CD14-positive monocyte (primary cell): ENCODE results near the gene ENTPD2. TPM values are rescaled to one million over a fixed set of nuclear protein-coding genes. Genes with fewer than 3 reads are reported as not detected.

Source experiments
- DNase-seq, 3 donors: peaks; one replicate each; pipeline ENCODE4 v3.0.0-alpha.2; 2011 to 2022
- H2AFZ ChIP-seq: 2 replicates; pipeline ENCODE4 v1.6.0; 2012; ENCODE audit warnings: mild to moderate bottlenecking, low read depth, low read length, inconsistent platforms; ENCODE audit not compliant: insufficient read depth, poor library complexity, severe bottlenecking
- H3K27ac ChIP-seq, 2 donors: 1 replicate in 1 of 2; 2 replicates in 1 of 2; pipeline ENCODE4 v1.5.1; 2012 to 2013; ENCODE audit warnings: low read length in 2 of 2, control low read depth in 1 of 2, inconsistent platforms in 1 of 2, low read depth in 1 of 2, mild to moderate bottlenecking in 1 of 2
- H3K27me3 ChIP-seq, 2 donors: one replicate each; pipeline versions ENCODE4 v1.6.0 to v1.6.1; 2011 to 2013; ENCODE audit warnings: low read length in 2 of 2; ENCODE audit not compliant: control insufficient read depth in 2 of 2, insufficient read depth in 2 of 2
- H3K36me3 ChIP-seq, 2 donors: replicated peaks in 1 of 2; 1 replicate in 1 of 2; 2 replicates in 1 of 2; pipeline versions ENCODE4 v1.5.1 to v1.6.1; 2012 to 2013; ENCODE audit warnings: low read length in 2 of 2, control low read depth in 1 of 2, inconsistent platforms in 1 of 2, mild to moderate bottlenecking in 1 of 2; ENCODE audit not compliant: insufficient read depth in 2 of 2, control insufficient read depth in 1 of 2
- H3K4me1 ChIP-seq, 2 donors: 1 replicate in 1 of 2; 2 replicates in 1 of 2; pipeline versions ENCODE4 v1.5.1 to v1.6.1; 2012 to 2013; ENCODE audit warnings: low read length in 2 of 2, control low read depth in 1 of 2, inconsistent platforms in 1 of 2, mild to moderate bottlenecking in 1 of 2, moderate library complexity in 1 of 2; ENCODE audit not compliant: insufficient read depth in 2 of 2, control insufficient read depth in 1 of 2
- H3K4me2 ChIP-seq: replicated peaks from 2 replicates; pipeline ENCODE3; 2012; ENCODE audit warnings: low read length, moderate library complexity, mild to moderate bottlenecking; ENCODE audit not compliant: poor library complexity, severe bottlenecking; ENCODE audit errors: extremely low read depth
- H3K4me3 ChIP-seq, 3 experiments: fragments of 200-600 bp in 1 of 3; sonication (generic) in 1 of 3; replicated peaks in 1 of 3; 1 replicate in 2 of 3; 2 replicates in 1 of 3; pipeline ENCODE4 v1.5.1; 2011 to 2013; ENCODE audit warnings: low read length in 3 of 3, mild to moderate bottlenecking in 3 of 3, control low read depth in 2 of 3, low read depth in 2 of 3, inconsistent platforms in 1 of 3, moderate library complexity in 1 of 3
- H3K79me2 ChIP-seq: 2 replicates; pipeline ENCODE4 v1.6.0; 2012; ENCODE audit warnings: mild to moderate bottlenecking, control low read depth, inconsistent platforms, low read length, moderate library complexity; ENCODE audit not compliant: insufficient read depth
- H3K9ac ChIP-seq: 2 replicates; pipeline ENCODE4 v1.6.0; 2017; ENCODE audit warnings: low read length, mild to moderate bottlenecking; ENCODE audit not compliant: insufficient read depth, poor library complexity, severe bottlenecking
- H3K9me3 ChIP-seq, 2 donors: replicated peaks in 1 of 2; 1 replicate in 1 of 2; 2 replicates in 1 of 2; pipeline versions ENCODE4 v1.5.1 to v1.6.1; 2012 to 2013; ENCODE audit warnings: low read length in 2 of 2, control low read depth in 1 of 2; ENCODE audit not compliant: control insufficient read depth in 1 of 2, insufficient read depth in 1 of 2
- H4K20me1 ChIP-seq: 2 replicates; pipeline ENCODE4 v1.6.0; 2012; ENCODE audit warnings: mild to moderate bottlenecking, low read length, control low read depth, moderate library complexity; ENCODE audit not compliant: insufficient read depth
- H3K27ac Mint-ChIP-seq, 7 donors: one replicate each; pipeline ENCODE4 v1.8.0; 2020; ENCODE audit warnings: mild to moderate bottlenecking in 7 of 7, mixed read lengths in 7 of 7, moderate library complexity in 6 of 7, inconsistent platforms in 2 of 7
- H3K27me3 Mint-ChIP-seq, 3 donors: one replicate each; pipeline ENCODE4 v1.8.0; 2021 to 2022; ENCODE audit warnings: low read depth in 3 of 3, mild to moderate bottlenecking in 3 of 3, mixed read lengths in 3 of 3, moderate library complexity in 3 of 3, inconsistent platforms in 1 of 3
- H3K36me3 Mint-ChIP-seq, 2 donors: one replicate each; pipeline ENCODE4 v1.8.0; 2020; ENCODE audit warnings: mixed read lengths in 2 of 2, inconsistent platforms in 1 of 2, mild to moderate bottlenecking in 1 of 2
- H3K4me1 Mint-ChIP-seq: one replicate; pipeline ENCODE4 v1.8.0; 2020; ENCODE audit warnings: mild to moderate bottlenecking, mixed read lengths
- H3K4me3 Mint-ChIP-seq, 2 donors: one replicate each; pipeline ENCODE4 v1.8.0; 2020; ENCODE audit warnings: mild to moderate bottlenecking in 2 of 2, mixed read lengths in 2 of 2, moderate library complexity in 1 of 2
- H3K9me3 Mint-ChIP-seq, 7 donors: one replicate each; pipeline ENCODE4 v1.8.0; 2020 to 2022; ENCODE audit warnings: mixed read lengths in 7 of 7, mild to moderate bottlenecking in 6 of 7, moderate library complexity in 6 of 7, inconsistent platforms in 2 of 7
- CTCF ChIP-seq: fragments of 200-600 bp; IDR thresholded peaks from one replicate; pipeline ENCODE4 v1.8.0; 2022; ENCODE audit warnings: antibody characterized with exemption, mild to moderate bottlenecking
- WGBS: methylation state at CpG from one replicate; pipeline ENCODE4 v1.1.5; 2013; ENCODE audit warnings: missing lambda C conversion rate; ENCODE audit not compliant: insufficient coverage; 5-methylcytosine and 5-hydroxymethylcytosine counted together
- intact Hi-C, 2 donors: fragments of 100-400 bp; cut with micrococcal nuclease; formaldehyde crosslinking; loops; one replicate each; pipeline versions ENCODE4 v1.15.0 to v1.15.1; 2023
- polyA plus RNA-seq, 3 donors: library from polyadenylated mRNA; depleted of rRNA in 1 of 3; unstranded in 2 of 3; stranded (reverse) in 1 of 3; fragments of 300-500 nt in 2 of 3; fragments of >200 nt in 1 of 3; fragmentation: Illumina TruSeq in 2 of 3; gene quantifications; 1 replicate in 2 of 3; 2 replicates in 1 of 3; pipeline ENCODE4 v1.2.3, GENCODE V29; 2012 to 2021

ENTPD2 gene
- polyA plus RNA-seq, 3 donors, result not detected

- peaks cover 18 to 50% of the 10 kb centered on the region in 2 donors for H3K4me1 ChIP-seq
- peak overlapping the region; percentile 65 for H2AFZ ChIP-seq
Observed at GRCh38 chr9:137077758-137078693, 24.2 kb upstream of the ENTPD2 start.

More at GRCh38 chr9:137077758-137078693, 24.2 kb upstream of the ENTPD2 start:
- peak overlapping the region; percentile 58 to 77 (median 59) for H3K4me3 ChIP-seq
- DNase-seq, result peak in 1 of 3 donors; percentile 4
- no peaks in the 10 kb centered on the region for H3K79me2 ChIP-seq
- no peaks in the 10 kb centered on the region for H3K27me3 ChIP-seq
- peak overlapping the region; percentile 53 for H3K9ac ChIP-seq
- Mint-ChIP-seq H3K27ac (peak overlapping the region in 6 of 7 donors; percentile 31 to 82 (median 64)), H3K27me3 (peaks cover 0 to 4% (median 0%) of the 10 kb centered on the region in 3 donors), H3K9me3 (peaks cover 0 to 4% (median under 1%) of the 10 kb centered on the region in 7 donors), H3K4me3 (peak overlapping the region; percentile 73 to 85), H3K36me3 (peaks cover 19 to 44% of the 10 kb centered on the region in 2 donors), H3K4me1 (peaks cover 46% of the 10 kb centered on the region)
- no peaks in the 10 kb centered on the region for H3K9me3 ChIP-seq
- H3K4me2 ChIP-seq, result peak overlapping the region; percentile 89
- peaks cover 28 to 33% of the 10 kb centered on the region in 2 donors for H3K36me3 ChIP-seq
- intact Hi-C loops, result no loop called here
- peak overlapping the region in 1 of 2 donors; percentile 23 for H3K27ac ChIP-seq
- H4K20me1 ChIP-seq, result peaks cover 20% of the 10 kb centered on the region
- WGBS, result 21% methylated on average over 75 of the region's 76 CpGs
- no peak for TF ChIP-seq CTCF
